ENCODE results near the gene ALAD.

Gene ALAD

GRCh38 chr9:113428062-113428615 is 27.1 kb upstream of the ALAD start:
- Histone ChIP-seq H3K27ac (ENCODE audit: low read length) (no peak overlapping the region), H3K27me3 (replicated peaks; ENCODE audit: insufficient read depth, low read length) (no peaks in the 10 kb centered on the region), H3K9me2 (replicated peaks; ENCODE audit: insufficient read depth, low read length) (no peaks in the 10 kb centered on the region), H4K20me1 (ENCODE audit: insufficient read depth, low read length) (no peaks in the 10 kb centered on the region), H3K4me2 (ENCODE audit: low read depth, low read length) (no peak overlapping the region), H3K4me3 (ENCODE audit: low read length) (no peak overlapping the region), H3K9me3 (replicated peaks; ENCODE audit: insufficient read depth, low read length) (no peaks in the 10 kb centered on the region), H3K9ac (ENCODE audit: low read length) (no peak overlapping the region), H3K79me2 (ENCODE audit: low read length) (no peaks in the 10 kb centered on the region), H3K36me3 (replicated peaks; ENCODE audit: insufficient read depth, low read length) (no peaks in the 10 kb centered on the region), H3F3A (ENCODE audit: insufficient read depth, low read length) (no peaks in the 10 kb centered on the region), H3K4me1 (ENCODE audit: low read length) (no peaks in the 10 kb centered on the region), H2AFZ (ENCODE audit: low read length) (no peak overlapping the region)
- TF ChIP-seq CTCF (IDR thresholded peaks at IDR 0.05; ENCODE audit: low read length) (no peak), EZH2 (optimal IDR thresholded peaks at IDR 0.05; ENCODE audit: low read depth, low read length) (no peak), EZH2phosphoT487 (IDR thresholded peaks at IDR 0.05; ENCODE audit: low read length) (no peak)
- no peak for DNase-seq

GRCh38 chr9:113427629-113428028 is 26.5 kb upstream of the ALAD start:
- Histone ChIP-seq H3K9me2 (replicated peaks; ENCODE audit: insufficient read depth, low read length) (no peaks in the 10 kb centered on the region), H3K4me2 (ENCODE audit: low read depth, low read length) (no peak overlapping the region), H3K36me3 (replicated peaks; ENCODE audit: insufficient read depth, low read length) (no peaks in the 10 kb centered on the region), H3F3A (ENCODE audit: insufficient read depth, low read length) (no peaks in the 10 kb centered on the region), H2AFZ (ENCODE audit: low read length) (no peak overlapping the region), H3K4me1 (ENCODE audit: low read length) (no peaks in the 10 kb centered on the region), H3K27ac (ENCODE audit: low read length) (no peak overlapping the region), H3K4me3 (ENCODE audit: low read length) (no peak overlapping the region), H3K27me3 (replicated peaks; ENCODE audit: insufficient read depth, low read length) (no peaks in the 10 kb centered on the region), H3K9me3 (replicated peaks; ENCODE audit: insufficient read depth, low read length) (no peaks in the 10 kb centered on the region), H3K79me2 (ENCODE audit: low read length) (no peaks in the 10 kb centered on the region), H4K20me1 (ENCODE audit: insufficient read depth, low read length) (no peaks in the 10 kb centered on the region), H3K9ac (ENCODE audit: low read length) (no peak overlapping the region)
- TF ChIP-seq CTCF (IDR thresholded peaks at IDR 0.05; ENCODE audit: low read length) (no peak), EZH2 (optimal IDR thresholded peaks at IDR 0.05; ENCODE audit: low read depth, low read length) (no peak), EZH2phosphoT487 (IDR thresholded peaks at IDR 0.05; ENCODE audit: low read length) (no peak)
- no peak for DNase-seq

- Histone ChIP-seq H3K27me3 (replicated peaks; ENCODE audit: insufficient read depth, low read length) (no peaks in the 10 kb centered on the region), H3K4me1 (ENCODE audit: low read length) (no peaks in the 10 kb centered on the region), H3K79me2 (ENCODE audit: low read length) (no peaks in the 10 kb centered on the region), H3K9ac (ENCODE audit: low read length) (no peak overlapping the region), H3K27ac (ENCODE audit: low read length) (no peak overlapping the region), H3F3A (ENCODE audit: insufficient read depth, low read length) (no peaks in the 10 kb centered on the region), H3K36me3 (replicated peaks; ENCODE audit: insufficient read depth, low read length) (no peaks in the 10 kb centered on the region), H4K20me1 (ENCODE audit: insufficient read depth, low read length) (no peaks in the 10 kb centered on the region), H3K9me2 (replicated peaks; ENCODE audit: insufficient read depth, low read length) (no peaks in the 10 kb centered on the region), H2AFZ (ENCODE audit: low read length) (no peak overlapping the region), H3K9me3 (replicated peaks; ENCODE audit: insufficient read depth, low read length) (no peaks in the 10 kb centered on the region), H3K4me3 (ENCODE audit: low read length) (no peak overlapping the region), H3K4me2 (ENCODE audit: low read depth, low read length) (no peak overlapping the region)
- no peak for TF ChIP-seq EZH2 (optimal IDR thresholded peaks at IDR 0.05; ENCODE audit: low read depth, low read length)
- no peak for TF ChIP-seq EZH2phosphoT487 (IDR thresholded peaks at IDR 0.05; ENCODE audit: low read length)
- no peak for TF ChIP-seq CTCF (IDR thresholded peaks at IDR 0.05; ENCODE audit: low read length)
- no peak for DNase-seq
Observed at GRCh38 chr9:113426701-113427100, 25.6 kb upstream of the ALAD start.

Measured in MM.1S (cell line).